SK-N-MC (cell line): Measurements from ENCODE around the gene FAM120A.

Source experiments
- DNase-seq: peaks from one replicate; pipeline ENCODE4 v3.0.0-alpha.2; 2011; ENCODE audit warnings: low read depth, low spot score
- H3K27ac ChIP-seq: fragments of 200-600 bp; sonication (generic); 2 replicates; pipeline ENCODE4 v1.5.1; 2016; ENCODE audit warnings: mixed run types
- H3K36me3 ChIP-seq: fragments of 200-600 bp; sonication (generic); 2 replicates; pipeline ENCODE4 v1.6.1; 2017; ENCODE audit warnings: antibody characterized with exemption, low read length, mixed read lengths; ENCODE audit not compliant: insufficient read depth
- H3K4me3 ChIP-seq: fragments of 200-600 bp; sonication (generic); 2 replicates; pipeline ENCODE4 v1.5.1; 2016
- H3K9ac ChIP-seq: fragments of 200-600 bp; sonication (generic); 2 replicates; pipeline ENCODE4 v1.8.0; 2017; ENCODE audit warnings: mixed run types, mixed read lengths; ENCODE audit not compliant: insufficient read length
- H3K9me3 ChIP-seq: fragments of 200-600 bp; sonication (generic); 2 replicates; pipeline ENCODE4 v1.6.1; 2017; ENCODE audit warnings: low read depth, mild to moderate bottlenecking, antibody characterized with exemption, low read length, moderate library complexity, mixed read lengths
- EZH2 ChIP-seq: fragments of 200-600 bp; sonication (generic); IDR thresholded peaks from one replicate; pipeline ENCODE4 v1.6.1; 2017; ENCODE audit warnings: antibody characterized with exemption
- FOXP2 ChIP-seq: optimal IDR thresholded peaks from 2 replicates; pipeline ENCODE3; 2011; ENCODE audit warnings: mild to moderate bottlenecking, moderate library complexity; ENCODE audit not compliant: insufficient read depth; ENCODE audit errors: extremely low read length, control extremely low read depth
- POLR2AphosphoS5 ChIP-seq: IDR thresholded peaks from 2 replicates; pipeline ENCODE4 v1.6.1; 2012; ENCODE audit warnings: mild to moderate bottlenecking, low read depth, low read length, borderline replicate concordance

Gene FAM120A

GRCh38 chr9:93568169-93568568 is 116.7 kb downstream of the FAM120A start:
- DNase-seq, result no peak
- Histone ChIP-seq H3K9me3 (peaks cover 5% of the 10 kb centered on the region; the same call in 1 of the 2 replicates), H3K9ac (no peak overlapping the region), H3K4me3 (no peak overlapping the region), H3K36me3 (peaks cover 3% of the 10 kb centered on the region; the same call in 1 of the 2 replicates), H3K27ac (no peak overlapping the region)
- no peak for TF ChIP-seq POLR2AphosphoS5

DNA sequence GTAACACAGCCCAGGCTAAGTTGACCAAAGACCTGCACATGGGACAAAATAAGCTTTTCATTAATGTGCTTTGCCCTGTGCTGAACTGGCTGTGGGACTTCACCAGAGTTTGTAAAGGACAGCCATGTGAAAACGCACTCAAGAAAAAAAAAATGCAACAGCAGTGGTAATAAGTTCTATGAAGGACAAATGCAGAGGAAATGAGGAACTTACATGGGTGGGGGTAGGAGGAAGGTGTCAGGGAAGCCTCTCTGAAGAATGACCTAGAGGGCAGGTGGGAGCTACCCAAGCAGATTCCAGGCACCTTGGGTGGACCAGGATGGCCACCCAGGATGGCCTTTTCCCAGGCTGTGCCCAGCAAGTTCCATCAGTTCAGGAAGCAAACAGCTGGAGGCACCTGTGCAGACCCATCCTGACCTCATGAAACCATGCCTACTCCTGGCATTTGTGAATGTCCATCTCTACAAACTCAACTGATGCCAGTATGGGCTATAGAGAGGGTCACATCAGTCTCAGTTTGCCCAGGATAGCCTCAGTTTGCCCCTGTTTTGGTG is 118.2 kb downstream of the FAM120A start:
- H3K9ac ChIP-seq, result no peak overlapping the region
- H3K4me3 ChIP-seq, result no peak overlapping the region
- H3K36me3 ChIP-seq, result no peaks in the 10 kb centered on the region
- no peak overlapping the region for H3K27ac ChIP-seq
- peaks cover 5% of the 10 kb centered on the region; the same call in 1 of the 2 replicates for H3K9me3 ChIP-seq
- DNase-seq, result no peak
- TF ChIP-seq POLR2AphosphoS5, result no peak
- no peak for TF ChIP-seq FOXP2
- no peak for TF ChIP-seq EZH2

- DNase-seq, result no peak
- H3K36me3 ChIP-seq, result no peaks in the 10 kb centered on the region
- TF ChIP-seq FOXP2, result no peak
- no peak for TF ChIP-seq POLR2AphosphoS5
- TF ChIP-seq EZH2, result no peak
- H3K9me3 ChIP-seq, result peaks cover 5% of the 10 kb centered on the region; the same call in 1 of the 2 replicates
- no peak overlapping the region for H3K27ac ChIP-seq
- no peak overlapping the region for H3K4me3 ChIP-seq
- no peak overlapping the region for H3K9ac ChIP-seq
Measured at GRCh38 chr9:93572221-93572620, 120.7 kb downstream of the FAM120A start.

GRCh38 chr9:93572636-93573515 is 121.4 kb downstream of the FAM120A start:
- H3K9ac ChIP-seq, result no peak overlapping the region
- TF ChIP-seq EZH2 (no peak), FOXP2 (no peak), POLR2AphosphoS5 (no peak)

DNA sequence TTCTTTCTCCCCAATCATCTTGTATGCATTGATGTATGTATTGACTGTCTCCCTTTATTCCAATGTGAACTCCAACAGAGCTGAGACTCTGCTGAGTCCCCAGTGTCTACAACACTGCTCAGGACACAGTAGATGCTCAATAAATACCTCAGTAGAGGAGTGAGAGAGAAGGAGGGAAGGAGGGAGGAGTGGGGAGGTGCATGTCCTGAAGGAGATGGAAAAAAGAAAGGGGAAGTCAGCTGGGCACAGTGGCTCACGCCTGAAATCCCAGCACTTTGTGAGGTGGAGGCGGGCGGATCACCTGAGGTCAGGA is 122.0 kb downstream of the FAM120A start:
- H3K9ac ChIP-seq, result no peak overlapping the region
- H3K4me3 ChIP-seq, result no peak overlapping the region
- TF ChIP-seq EZH2 (no peak), FOXP2 (no peak), POLR2AphosphoS5 (no peak)
- no peak for DNase-seq
- peaks cover 5% of the 10 kb centered on the region; the same call in 1 of the 2 replicates for H3K9me3 ChIP-seq
- H3K36me3 ChIP-seq, result no peaks in the 10 kb centered on the region
- no peak overlapping the region for H3K27ac ChIP-seq

More at GRCh38 chr9:93572636-93573515, 121.4 kb downstream of the FAM120A start:
- H3K36me3 ChIP-seq, result no peaks in the 10 kb centered on the region
- no peak overlapping the region for H3K4me3 ChIP-seq
- no peak overlapping the region for H3K27ac ChIP-seq
- DNase-seq, result no peak
- peaks cover 5% of the 10 kb centered on the region; the same call in 1 of the 2 replicates for H3K9me3 ChIP-seq

GRCh38 chr9:93574091-93574899 is 122.8 kb downstream of the FAM120A start:
- no peak overlapping the region for H3K9ac ChIP-seq
- DNase-seq, result no peak

DNA sequence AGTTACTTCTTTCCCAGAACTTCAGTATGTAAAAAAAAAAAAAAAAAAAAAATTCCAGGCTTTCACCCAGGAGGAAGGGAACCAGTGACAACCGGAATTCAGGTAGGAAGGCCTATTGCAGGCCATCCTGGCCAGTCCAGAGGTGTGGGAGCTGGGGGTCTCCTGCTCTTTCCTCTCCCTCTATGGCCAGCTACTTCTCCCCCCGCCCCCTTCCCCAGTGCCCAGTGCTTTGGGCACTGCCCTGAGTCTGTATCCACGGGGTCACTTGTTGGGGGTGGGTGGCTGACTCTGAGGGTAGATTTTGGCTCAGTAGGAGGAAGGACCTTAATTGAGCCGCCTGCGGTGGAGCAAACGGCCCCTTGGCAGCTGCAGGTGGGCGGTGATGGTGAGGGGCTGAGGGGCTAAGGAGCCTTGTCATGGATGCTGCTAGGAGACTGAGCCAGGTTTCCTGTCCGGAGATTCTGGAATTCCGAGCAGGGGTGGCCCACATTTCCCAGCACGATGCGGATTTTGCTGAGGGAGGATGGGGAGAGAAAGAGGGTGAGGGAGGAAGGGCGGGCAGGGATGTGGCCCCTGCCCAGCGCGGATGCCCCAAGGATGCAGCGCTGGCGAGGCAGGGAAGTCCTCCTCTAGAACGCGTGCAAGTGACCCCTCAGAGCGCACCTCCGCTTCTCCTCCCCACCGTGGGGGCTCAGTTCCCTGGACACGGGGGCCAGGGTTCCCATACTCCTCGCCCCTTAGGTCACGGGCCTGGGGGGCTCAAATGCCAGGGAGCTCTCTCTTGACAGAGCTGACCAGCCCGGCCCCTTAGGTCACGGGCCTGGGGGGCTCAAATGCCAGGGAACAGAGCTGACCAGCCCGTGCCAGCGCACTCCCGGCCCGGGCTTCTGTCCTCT is 123.7 kb downstream of the FAM120A start:
- no peak for DNase-seq
- TF ChIP-seq FOXP2 (no peak), EZH2 (no peak), POLR2AphosphoS5 (no peak)
- peak overlapping the region; percentile 94 for H3K9ac ChIP-seq
- peak overlapping the region; percentile 87 for H3K4me3 ChIP-seq
- peaks cover 5% of the 10 kb centered on the region; the same call in 1 of the 2 replicates for H3K9me3 ChIP-seq
- H3K36me3 ChIP-seq, result no peaks in the 10 kb centered on the region
- no peak overlapping the region for H3K27ac ChIP-seq

More at GRCh38 chr9:93574091-93574899, 122.8 kb downstream of the FAM120A start:
- Histone ChIP-seq H3K36me3 (no peaks in the 10 kb centered on the region), H3K27ac (no peak overlapping the region), H3K4me3 (no peak overlapping the region), H3K9me3 (peaks cover 5% of the 10 kb centered on the region; the same call in 1 of the 2 replicates)
- no peak for TF ChIP-seq FOXP2
- no peak for TF ChIP-seq EZH2
- TF ChIP-seq POLR2AphosphoS5, result no peak

DNA sequence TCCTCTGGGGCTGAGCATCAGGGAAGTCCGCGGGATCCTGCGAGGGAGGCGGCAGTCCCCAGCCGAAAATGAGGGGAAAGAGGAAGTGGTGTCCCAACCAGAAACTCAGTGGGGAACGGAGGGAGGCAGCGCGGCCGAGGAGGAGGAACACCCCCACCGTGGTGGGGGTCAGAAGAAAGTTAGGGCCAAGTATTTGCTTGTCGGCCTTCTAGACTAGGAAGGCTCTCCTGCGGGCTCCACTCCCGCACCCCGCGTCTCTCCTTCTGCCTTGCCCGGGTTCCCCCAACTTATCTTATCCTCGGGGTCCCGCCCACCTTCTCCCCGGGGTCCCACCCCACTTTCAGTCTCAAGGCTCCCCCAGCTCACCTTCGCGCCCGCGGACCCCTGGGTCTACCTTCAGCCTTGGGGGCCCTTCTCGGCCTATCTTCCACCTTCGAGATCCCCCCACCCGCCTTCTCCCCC is 124.3 kb downstream of the FAM120A start:
- Histone ChIP-seq H3K9ac (peak overlapping the region; percentile 94), H3K36me3 (no peaks in the 10 kb centered on the region), H3K9me3 (peaks cover 4% of the 10 kb centered on the region; the same call in 1 of the 2 replicates), H3K27ac (no peak overlapping the region), H3K4me3 (peak overlapping the region; percentile 87)
- DNase-seq, result no peak
- TF ChIP-seq EZH2 (no peak), POLR2AphosphoS5 (peak; percentile 69; the same call in 1 of the 2 replicates)
